Effector CD4-positive, alpha-beta T cell (primary cell): Measurements from ENCODE around the gene SLC12A7.

ENCODE experiments used
- DNase-seq: peaks from one replicate; pipeline ENCODE4 v3.0.0-alpha.2; 2020

The SLC12A7 gene

GRCh38 chr5:1003296-1003937, 108.4 kb downstream of the SLC12A7 start:
- no peak for DNase-seq

DNA sequence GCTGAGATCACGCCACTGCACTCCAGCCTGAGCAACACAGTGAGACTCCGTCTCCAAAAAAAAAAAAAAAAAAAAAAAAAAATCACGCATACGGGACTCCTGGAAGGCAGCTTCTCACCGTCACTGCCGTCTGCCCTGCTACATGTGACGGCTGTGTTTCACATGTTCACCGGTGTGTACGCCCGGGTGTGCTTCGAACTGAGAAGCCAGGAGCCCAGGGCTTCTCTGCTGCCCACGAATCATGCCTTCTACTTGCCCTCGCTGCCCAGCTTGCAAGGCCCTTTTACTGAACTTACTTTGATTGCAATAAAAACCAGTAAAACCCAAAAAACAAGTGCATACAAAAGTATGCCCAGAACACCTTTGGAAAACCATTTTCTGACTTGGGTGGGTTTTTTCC, 109.0 kb downstream of the SLC12A7 start:
- no peak for DNase-seq

GRCh38 chr5:1002271-1002546, 109.7 kb downstream of the SLC12A7 start:
- DNase-seq, result no peak

DNA sequence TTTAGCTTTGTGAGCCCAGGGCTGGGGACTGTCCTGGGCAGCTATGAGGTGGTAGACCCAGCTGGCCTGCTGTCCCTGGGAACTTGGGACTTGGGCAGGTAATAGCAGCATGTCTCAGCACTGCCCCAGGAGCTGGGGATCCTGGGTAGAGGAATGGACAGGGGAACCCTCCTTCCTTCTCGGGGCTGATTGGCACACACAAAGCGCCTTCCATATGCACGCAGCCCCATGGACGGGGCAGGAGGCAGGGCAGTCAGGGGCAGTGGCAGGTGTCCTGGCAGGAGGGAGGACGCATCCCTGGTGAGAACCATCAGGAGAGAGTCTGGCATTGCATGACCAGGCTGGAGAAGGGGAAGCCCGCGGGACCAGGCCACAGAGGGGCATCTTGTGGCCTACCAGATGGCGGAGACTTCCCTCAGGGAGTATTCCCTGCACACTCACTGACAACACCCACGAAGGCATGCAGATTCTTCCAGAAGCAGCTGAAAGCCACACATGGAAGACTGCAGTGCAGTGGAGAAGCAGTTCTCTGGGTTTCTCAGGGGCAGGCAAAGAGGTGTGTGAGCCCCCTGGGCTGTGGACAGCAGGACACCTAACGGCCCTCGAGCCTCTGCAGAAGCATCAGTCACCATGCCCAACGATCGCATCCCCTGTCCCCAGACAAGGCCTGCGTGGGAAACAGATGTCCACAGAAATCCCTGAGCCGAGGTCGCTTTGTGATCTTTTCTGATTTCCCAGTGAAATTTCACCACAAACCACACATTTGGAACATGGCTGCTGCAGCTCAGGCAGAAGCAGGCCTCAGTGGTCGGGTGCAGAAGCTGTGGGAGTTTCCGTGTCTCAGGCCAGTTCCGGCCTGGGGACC, 110.2 kb downstream of the SLC12A7 start:
- DNase-seq, result no peak

DNA sequence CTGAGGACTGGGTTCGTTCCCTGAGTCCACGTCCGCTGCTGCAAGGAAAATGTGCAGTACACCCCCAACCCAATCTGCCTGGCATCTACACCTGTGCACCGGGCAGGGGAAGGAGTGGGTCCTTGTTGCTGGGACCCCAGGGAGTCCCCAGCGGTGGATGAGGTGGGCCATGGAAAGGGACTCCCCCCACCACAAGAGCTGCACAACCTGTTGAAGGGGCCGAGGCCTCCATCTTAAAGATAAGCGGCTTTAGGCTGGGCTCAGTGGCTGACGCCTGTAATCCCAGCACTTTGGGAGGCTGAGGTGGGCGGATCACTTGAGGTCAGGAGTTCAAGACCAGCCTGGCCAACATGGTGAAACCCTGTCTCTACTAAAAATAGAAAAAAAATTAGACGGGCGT, 111.0 kb downstream of the SLC12A7 start:
- peak; percentile 0 for DNase-seq
